Measurements from ENCODE around the gene PIP5K1A. TPM values are rescaled to one million over a fixed set of nuclear protein-coding genes. Genes with fewer than 3 reads are reported as not detected.

PIP5K1A gene
- total and polyA plus RNA-seq, 9 of the 15 experiments (the other 6 are each of a cell fraction or from before 2014, with no cell fraction given) = 1.9 to 42.4 (median 18.8) TPM

- TF ChIP-seq, protein P1, sequence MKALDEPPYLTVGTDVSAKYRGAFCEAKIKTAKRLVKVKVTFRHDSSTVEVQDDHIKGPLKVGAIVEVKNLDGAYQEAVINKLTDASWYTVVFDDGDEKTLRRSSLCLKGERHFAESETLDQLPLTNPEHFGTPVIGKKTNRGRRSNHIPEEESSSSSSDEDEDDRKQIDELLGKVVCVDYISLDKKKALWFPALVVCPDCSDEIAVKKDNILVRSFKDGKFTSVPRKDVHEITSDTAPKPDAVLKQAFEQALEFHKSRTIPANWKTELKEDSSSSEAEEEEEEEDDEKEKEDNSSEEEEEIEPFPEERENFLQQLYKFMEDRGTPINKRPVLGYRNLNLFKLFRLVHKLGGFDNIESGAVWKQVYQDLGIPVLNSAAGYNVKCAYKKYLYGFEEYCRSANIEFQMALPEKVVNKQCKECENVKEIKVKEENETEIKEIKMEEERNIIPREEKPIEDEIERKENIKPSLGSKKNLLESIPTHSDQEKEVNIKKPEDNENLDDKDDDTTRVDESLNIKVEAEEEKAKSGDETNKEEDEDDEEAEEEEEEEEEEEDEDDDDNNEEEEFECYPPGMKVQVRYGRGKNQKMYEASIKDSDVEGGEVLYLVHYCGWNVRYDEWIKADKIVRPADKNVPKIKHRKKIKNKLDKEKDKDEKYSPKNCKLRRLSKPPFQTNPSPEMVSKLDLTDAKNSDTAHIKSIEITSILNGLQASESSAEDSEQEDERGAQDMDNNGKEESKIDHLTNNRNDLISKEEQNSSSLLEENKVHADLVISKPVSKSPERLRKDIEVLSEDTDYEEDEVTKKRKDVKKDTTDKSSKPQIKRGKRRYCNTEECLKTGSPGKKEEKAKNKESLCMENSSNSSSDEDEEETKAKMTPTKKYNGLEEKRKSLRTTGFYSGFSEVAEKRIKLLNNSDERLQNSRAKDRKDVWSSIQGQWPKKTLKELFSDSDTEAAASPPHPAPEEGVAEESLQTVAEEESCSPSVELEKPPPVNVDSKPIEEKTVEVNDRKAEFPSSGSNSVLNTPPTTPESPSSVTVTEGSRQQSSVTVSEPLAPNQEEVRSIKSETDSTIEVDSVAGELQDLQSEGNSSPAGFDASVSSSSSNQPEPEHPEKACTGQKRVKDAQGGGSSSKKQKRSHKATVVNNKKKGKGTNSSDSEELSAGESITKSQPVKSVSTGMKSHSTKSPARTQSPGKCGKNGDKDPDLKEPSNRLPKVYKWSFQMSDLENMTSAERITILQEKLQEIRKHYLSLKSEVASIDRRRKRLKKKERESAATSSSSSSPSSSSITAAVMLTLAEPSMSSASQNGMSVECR (CRISPR knock-in tag; IDR thresholded peaks at IDR 0.05) = no peak
- TF ChIP-seq, protein P2, sequence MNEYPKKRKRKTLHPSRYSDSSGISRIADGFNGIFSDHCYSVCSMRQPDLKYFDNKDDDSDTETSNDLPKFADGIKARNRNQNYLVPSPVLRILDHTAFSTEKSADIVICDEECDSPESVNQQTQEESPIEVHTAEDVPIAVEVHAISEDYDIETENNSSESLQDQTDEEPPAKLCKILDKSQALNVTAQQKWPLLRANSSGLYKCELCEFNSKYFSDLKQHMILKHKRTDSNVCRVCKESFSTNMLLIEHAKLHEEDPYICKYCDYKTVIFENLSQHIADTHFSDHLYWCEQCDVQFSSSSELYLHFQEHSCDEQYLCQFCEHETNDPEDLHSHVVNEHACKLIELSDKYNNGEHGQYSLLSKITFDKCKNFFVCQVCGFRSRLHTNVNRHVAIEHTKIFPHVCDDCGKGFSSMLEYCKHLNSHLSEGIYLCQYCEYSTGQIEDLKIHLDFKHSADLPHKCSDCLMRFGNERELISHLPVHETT (CRISPR knock-in tag; conservative IDR thresholded peaks at IDR 0.05 in 1 of 2, IDR thresholded peaks at IDR 0.05 in 1 of 2) = peak in 1 of 2 experiments; percentile 79; a peak in 1 of 4 replicates
- TF ChIP-seq XRCC5 (IDR thresholded peaks at IDR 0.05; ENCODE audit: low read depth, low read length) = peak; percentile 100
- no peak for TF ChIP-seq CHCHD3 (CRISPR knock-in tag; IDR thresholded peaks at IDR 0.05)
- no peak for TF ChIP-seq ZNF668 (CRISPR knock-in tag; IDR thresholded peaks at IDR 0.05)
- TF ChIP-seq RBM25 (IDR thresholded peaks at IDR 0.05; ENCODE audit: low read depth, low read length, severe bottlenecking) = no peak
- TF ChIP-seq, protein P3, sequence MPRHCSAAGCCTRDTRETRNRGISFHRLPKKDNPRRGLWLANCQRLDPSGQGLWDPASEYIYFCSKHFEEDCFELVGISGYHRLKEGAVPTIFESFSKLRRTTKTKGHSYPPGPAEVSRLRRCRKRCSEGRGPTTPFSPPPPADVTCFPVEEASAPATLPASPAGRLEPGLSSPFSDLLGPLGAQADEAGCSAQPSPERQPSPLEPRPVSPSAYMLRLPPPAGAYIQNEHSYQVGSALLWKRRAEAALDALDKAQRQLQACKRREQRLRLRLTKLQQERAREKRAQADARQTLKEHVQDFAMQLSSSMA (CRISPR knock-in tag; IDR thresholded peaks at IDR 0.05) = no peak
- TF ChIP-seq NR2F6 (CRISPR knock-in tag; IDR thresholded peaks at IDR 0.05) = no peak
- TF ChIP-seq CLOCK (CRISPR knock-in tag; IDR thresholded peaks at IDR 0.05; ENCODE audit: borderline replicate concordance) = no peak
- TF ChIP-seq IFI16 (CRISPR knock-in tag; IDR thresholded peaks at IDR 0.05) = no peak
- TF ChIP-seq, protein P4, sequence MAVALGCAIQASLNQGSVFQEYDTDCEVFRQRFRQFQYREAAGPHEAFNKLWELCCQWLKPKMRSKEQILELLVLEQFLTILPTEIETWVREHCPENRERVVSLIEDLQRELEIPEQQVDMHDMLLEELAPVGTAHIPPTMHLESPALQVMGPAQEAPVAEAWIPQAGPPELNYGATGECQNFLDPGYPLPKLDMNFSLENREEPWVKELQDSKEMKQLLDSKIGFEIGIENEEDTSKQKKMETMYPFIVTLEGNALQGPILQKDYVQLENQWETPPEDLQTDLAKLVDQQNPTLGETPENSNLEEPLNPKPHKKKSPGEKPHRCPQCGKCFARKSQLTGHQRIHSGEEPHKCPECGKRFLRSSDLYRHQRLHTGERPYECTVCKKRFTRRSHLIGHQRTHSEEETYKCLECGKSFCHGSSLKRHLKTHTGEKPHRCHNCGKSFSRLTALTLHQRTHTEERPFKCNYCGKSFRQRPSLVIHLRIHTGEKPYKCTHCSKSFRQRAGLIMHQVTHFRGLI (CRISPR knock-in tag; IDR thresholded peaks at IDR 0.05) = no peak
- TF ChIP-seq RB1 (IDR thresholded peaks at IDR 0.05; ENCODE audit: low read depth) = peak; percentile 67; the same call in 1 of the 2 replicates
- no peak for TF ChIP-seq MAFF (IDR thresholded peaks at IDR 0.05; ENCODE audit: low read length)
Measured at GRCh38 chr1:151189637-151190445, 8.5 kb upstream of the PIP5K1A start, which contains the start of gene VPS72 (continued).

Data from K562 (cell line).